Stimulated activated naive CD4-positive, alpha-beta T cell treated with Interleukin-2 at 50 U/mL for 16 hours (primary cell): ENCODE results near the gene PXDN.

ENCODE experiments used
- DNase-seq: peaks from one replicate; lab custom pipeline; 2025; lab: John Stamatoyannopoulos, UW

The PXDN gene

GRCh38 chr2:1647417-1648240 is 96.7 kb downstream of the PXDN start:
- no peak for DNase-seq

DNA sequence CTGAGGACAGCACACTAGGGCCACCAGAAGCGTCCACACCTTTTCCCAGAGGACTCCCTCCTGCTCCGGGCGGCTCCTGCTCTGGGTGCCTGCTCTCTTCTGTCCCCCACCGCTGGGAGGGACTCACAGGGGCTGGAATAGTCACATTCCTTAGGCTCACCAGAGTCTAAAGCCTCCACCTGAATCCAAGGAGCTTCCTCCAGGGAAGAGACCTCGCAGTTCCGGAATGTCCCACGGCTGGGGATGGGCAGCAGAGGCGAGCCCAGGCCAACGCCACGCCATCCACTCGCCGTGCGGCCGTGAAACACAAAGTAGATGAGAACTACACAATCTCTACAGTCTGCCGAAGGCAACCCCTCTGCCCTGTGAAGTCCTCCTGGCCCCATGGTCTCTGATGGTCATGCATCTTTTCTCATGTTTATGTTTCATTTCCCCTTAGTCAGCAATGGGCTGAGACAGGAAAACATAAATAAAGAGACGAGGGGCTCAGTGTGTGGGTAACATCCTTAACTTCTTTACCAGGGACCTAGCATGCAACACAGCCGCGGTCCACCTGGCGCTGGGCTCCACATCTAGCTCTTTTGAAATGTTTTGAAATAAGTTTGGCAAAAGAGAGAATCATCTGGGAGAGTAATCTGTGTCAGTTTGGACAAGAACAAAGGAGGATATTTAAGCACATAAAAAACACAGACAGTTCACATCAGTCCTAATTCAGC is 98.4 kb downstream of the PXDN start:
- no peak for DNase-seq

- DNase-seq = no peak
These were observed 99.9 kb downstream of the PXDN start for GRCh38 chr2:1644427-1644826.

GRCh38 chr2:1642993-1643619 is 101.2 kb downstream of the PXDN start:
- no peak for DNase-seq

- DNase-seq = no peak
These were observed 102.1 kb downstream of the PXDN start for GRCh38 chr2:1642066-1642861.

GRCh38 chr2:1641523-1641922 is 102.8 kb downstream of the PXDN start:
- DNase-seq = no peak

GRCh38 chr2:1640301-1641135 is 103.8 kb downstream of the PXDN start:
- DNase-seq = no peak

DNA sequence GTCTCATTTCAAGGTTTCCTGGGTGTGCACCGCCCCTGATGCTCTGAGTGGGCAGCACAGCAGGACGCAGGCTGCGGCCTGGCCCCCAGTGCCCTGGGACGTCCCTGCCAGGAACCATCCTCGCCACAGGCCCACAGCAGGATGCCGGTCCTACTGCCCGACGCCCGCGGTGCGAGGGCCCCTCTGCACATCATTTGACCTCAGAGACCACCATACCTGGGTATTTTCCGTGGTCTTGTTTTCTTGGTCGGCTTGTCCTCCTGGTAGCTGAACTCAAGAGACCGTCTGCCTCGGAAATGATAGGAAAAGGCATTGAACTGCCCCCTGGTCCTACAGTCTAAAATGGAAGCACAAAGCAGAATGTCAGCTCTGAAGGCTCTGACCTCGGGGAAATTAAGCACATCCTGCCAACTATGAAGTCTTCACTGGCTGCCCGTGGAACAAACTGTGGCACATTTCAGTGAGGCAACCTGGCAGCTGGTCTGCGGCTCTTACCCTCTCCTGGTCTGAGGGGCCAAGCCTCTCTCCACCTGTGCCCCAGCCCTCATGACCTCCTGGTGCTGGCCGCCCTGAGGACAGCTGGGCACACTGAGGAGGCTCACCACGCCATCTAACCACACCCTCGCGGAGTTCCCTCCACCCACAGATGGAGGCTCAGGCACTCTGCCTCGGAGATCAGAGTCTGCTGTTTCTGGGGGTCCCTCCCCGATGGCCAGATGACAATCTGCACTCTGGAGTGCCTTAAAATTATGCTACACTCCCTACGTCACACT is 105.0 kb downstream of the PXDN start:
- no peak for DNase-seq

GRCh38 chr2:1638281-1638860 is 105.9 kb downstream of the PXDN start:
- DNase-seq = no peak

- no peak for DNase-seq
These were observed 107.4 kb downstream of the PXDN start for GRCh38 chr2:1636791-1637415.

DNA sequence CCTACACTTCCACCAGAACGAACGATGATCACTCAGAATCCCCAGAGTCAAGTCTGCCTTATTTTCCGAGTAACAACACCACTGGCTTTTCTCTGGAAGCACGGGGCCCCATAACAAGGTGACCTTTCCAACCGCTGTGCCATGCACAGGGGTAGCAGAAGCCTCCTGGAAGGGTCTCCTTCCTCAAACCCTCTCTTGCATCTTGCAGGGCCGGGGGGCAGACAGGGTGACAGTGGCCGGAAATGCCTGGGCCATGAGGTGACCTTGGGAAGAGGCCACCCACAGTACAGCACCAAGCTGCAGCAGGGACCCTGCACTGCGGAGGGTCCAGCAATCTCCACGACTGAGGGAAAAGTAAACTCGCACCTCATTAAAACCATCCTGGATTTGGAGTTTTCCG is 108.5 kb downstream of the PXDN start:
- DNase-seq = no peak

DNA sequence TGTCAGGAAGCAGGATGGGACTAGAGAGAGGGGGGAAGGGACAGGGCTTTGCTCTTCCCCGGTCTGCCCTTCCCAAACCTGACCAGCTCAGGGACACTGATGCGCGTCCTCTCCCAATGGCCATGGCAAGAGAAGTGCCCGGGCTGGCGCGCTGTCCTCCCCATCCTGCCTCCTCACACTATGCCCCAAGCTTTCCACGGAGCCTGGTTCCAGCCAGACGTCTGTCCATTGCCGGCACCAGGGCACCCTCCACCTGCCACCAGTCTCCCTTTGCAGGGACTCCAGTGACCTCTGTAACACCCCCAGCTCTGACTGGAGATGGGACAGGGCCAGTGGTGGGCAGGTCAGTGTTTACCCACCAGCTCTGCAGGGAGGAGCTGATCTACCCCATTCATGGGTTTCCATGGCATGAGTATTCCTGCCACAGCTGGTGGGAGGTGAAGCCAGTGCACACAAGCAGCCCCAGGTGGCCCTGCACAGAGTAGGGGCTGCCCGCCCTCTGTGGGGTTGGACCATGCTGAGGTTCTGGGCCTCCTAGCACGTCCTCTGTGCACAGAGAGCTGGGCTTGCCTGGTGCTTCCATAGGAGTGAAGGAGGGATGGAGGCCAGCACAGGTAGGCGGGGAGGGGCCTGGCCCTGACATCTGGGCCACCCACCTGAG is 109.5 kb downstream of the PXDN start:
- DNase-seq = no peak

GRCh38 chr2:1633936-1634587 is 110.3 kb downstream of the PXDN start:
- no peak for DNase-seq

- DNase-seq = no peak
These were observed 111.1 kb downstream of the PXDN start for GRCh38 chr2:1633092-1633671.

DNA sequence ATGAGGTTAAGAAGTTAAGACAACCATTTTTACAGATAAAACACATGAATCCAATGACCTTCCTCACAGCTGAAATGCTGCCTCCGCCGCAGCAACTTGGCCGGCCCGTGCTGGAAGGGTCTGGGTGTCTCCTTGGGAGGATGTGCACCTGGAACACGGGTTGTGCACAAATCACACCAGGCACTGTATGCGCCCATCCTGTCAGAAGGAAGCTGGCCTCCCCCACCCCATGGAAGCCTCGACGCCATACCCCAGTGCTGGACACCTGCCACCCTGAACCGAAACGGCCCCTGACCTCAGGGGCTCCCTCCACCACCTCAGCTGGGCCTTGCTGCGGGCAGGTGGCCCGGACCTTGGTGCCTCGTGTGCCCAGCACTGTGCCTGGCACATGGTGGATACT is 111.8 kb downstream of the PXDN start:
- DNase-seq = no peak

DNA sequence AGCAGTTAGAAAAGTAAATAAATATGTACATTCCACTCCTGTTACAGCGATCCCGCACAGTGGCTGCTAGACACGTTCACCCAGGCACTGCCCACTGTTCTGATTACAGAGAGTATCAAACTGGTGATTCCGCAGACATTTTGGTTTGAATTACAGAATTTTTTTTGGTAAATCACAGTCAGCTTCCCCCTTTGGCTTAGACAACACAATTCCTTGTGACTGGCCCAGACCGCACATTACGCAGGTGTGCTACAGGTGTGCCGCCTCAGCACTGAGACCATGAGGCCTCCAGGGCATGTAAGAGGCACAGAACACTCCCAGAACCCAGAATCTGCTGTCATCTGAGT is 112.3 kb downstream of the PXDN start:
- no peak for DNase-seq

DNA sequence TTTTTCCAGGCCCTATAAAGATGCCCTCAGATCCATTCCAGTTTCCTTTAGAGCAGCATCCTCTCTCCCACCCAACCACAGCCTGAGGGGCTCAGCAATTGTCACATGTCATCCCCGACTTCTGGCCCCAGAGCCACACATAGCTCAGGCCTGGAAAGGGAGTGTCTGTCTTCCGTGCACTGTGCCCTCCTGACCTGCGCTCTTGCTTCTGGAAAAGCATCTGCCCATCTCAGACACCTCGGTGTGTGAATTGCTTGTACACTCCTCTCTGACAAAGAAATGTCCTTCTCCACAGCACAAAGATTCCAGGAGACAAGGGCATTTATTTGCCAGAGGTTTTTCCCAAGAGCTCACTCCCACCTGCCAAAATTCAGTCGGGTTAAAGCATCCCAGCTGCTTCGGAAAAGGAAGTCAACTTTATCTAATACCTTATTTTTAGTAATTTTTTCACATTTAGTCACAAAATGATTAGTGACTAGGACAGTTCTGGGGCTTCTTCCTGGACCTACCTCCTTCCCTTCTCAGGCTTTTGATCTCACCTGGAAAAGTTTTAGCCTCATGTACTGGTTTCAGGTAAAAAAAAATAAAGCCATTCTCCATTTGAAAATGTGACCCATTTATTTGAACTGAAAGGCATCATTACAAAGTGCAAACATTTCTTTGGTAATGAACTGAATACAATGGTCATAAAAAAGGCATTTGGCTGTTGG is 112.9 kb downstream of the PXDN start:
- DNase-seq = no peak

DNA sequence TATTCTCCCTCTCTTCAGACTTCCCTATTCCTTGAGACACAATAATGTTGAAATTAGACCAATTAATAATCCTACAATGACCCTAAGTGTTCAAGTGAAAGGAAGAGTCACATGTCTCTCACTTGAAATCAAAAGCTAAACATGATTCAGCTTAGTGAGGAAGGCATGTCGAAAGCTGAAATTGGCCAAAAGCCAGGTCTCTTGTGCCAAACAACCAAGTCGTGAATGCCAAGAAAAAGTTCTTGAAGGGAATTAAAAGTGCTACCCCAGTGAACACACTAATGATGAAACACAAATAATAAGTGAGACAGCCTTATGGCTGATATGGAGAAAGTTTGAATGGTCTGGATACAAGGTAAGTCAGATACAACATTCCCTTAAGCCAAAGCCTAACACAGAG is 115.4 kb downstream of the PXDN start:
- DNase-seq = no peak
